T-cell (primary cell): Measurements from ENCODE around the gene TSPEAR. TPM values are rescaled to one million over a fixed set of nuclear protein-coding genes. Genes with fewer than 3 reads are reported as not detected.

ENCODE experiments used
- ATAC-seq, 4 experiments: fragments of 200-7000 bp in 3 of 4; fragments of 150-1000 bp in 1 of 4; cut with Tn5 transposase; replicated peaks in 1 of 4; 1 replicate in 3 of 4; 2 replicates in 1 of 4; pipeline ENCODE4 v1.10.0; 2021; ENCODE audit warnings: moderate library complexity in 3 of 4, mild to moderate bottlenecking in 2 of 4, moderate number of reproducible peaks in 1 of 4
- CTCF ChIA-PET, 2 donors: fragments of 300-600 bp; sonication (Branson Sonifier 250); formaldehyde crosslinking; loops; one replicate each; lab custom pipeline; 2022; ENCODE audit warnings: antibody characterized with exemption in 2 of 2; lab: Charles Lee
- POLR2A ChIA-PET, 2 donors: fragments of 300-600 bp; sonication (Branson Sonifier 250); formaldehyde crosslinking; loops; one replicate each; lab custom pipeline; 2022; ENCODE audit warnings: antibody characterized with exemption in 2 of 2; lab: Charles Lee
- DNase-seq, 35 experiments: peaks; one replicate each; pipeline versions ENCODE4 v3.0.0 to v3.0.0-alpha.2; 2013 to 2023
- H3K27ac ChIP-seq: one replicate; pipeline ENCODE4 v1.5.1; 2013; ENCODE audit warnings: low read length
- H3K27me3 ChIP-seq, 2 experiments: replicated peaks in 1 of 2; 1 replicate in 1 of 2; 2 replicates in 1 of 2; pipeline versions ENCODE4 v1.6.1 to v1.7.0; 2013; ENCODE audit warnings: low read length in 1 of 2, mixed read lengths in 1 of 2; ENCODE audit not compliant: control insufficient read depth in 2 of 2, insufficient read depth in 2 of 2; ENCODE audit errors: extremely low read depth in 1 of 2
- H3K36me3 ChIP-seq, 2 donors: 1 replicate in 1 of 2; 2 replicates in 1 of 2; pipeline versions ENCODE4 v1.6.1 to v1.7.0; 2013; ENCODE audit warnings: low read length in 1 of 2; ENCODE audit not compliant: control insufficient read depth in 2 of 2, insufficient read depth in 1 of 2; ENCODE audit errors: extremely low read depth in 1 of 2
- H3K4me1 ChIP-seq, 2 experiments: 1 replicate in 1 of 2; 2 replicates in 1 of 2; pipeline versions ENCODE4 v1.6.1 to v1.7.0; 2013; ENCODE audit warnings: low read length in 2 of 2, mixed read lengths in 1 of 2; ENCODE audit not compliant: insufficient read depth in 2 of 2, control insufficient read depth in 1 of 2; ENCODE audit errors: extremely low read depth in 1 of 2
- H3K4me3 ChIP-seq, 2 donors: 1 replicate in 1 of 2; 2 replicates in 1 of 2; pipeline versions ENCODE4 v1.5.1 to v1.7.0; 2013; ENCODE audit warnings: mild to moderate bottlenecking in 2 of 2, low read length in 1 of 2, moderate library complexity in 1 of 2; ENCODE audit not compliant: control insufficient read depth in 1 of 2; ENCODE audit errors: extremely low read depth in 1 of 2
- H3K9me3 ChIP-seq: 2 replicates; pipeline ENCODE4 v1.7.0; 2013
- H3K27ac Mint-ChIP-seq, 2 donors: one replicate each; pipeline ENCODE4 v1.8.0; 2020 to 2021; ENCODE audit warnings: mild to moderate bottlenecking in 2 of 2, mixed read lengths in 2 of 2
- H3K27me3 Mint-ChIP-seq, 2 donors: one replicate each; pipeline ENCODE4 v1.8.0; 2021 to 2022; ENCODE audit warnings: mixed read lengths in 2 of 2
- H3K36me3 Mint-ChIP-seq: one replicate; pipeline ENCODE4 v1.8.0; 2021; ENCODE audit warnings: mixed read lengths
- H3K4me1 Mint-ChIP-seq, 3 donors: one replicate each; pipeline ENCODE4 v1.8.0; 2020 to 2022; ENCODE audit warnings: mixed read lengths in 3 of 3, mild to moderate bottlenecking in 1 of 3
- H3K4me3 Mint-ChIP-seq, 3 donors: one replicate each; pipeline ENCODE4 v1.8.0; 2020 to 2022; ENCODE audit warnings: mild to moderate bottlenecking in 3 of 3, mixed read lengths in 3 of 3, moderate library complexity in 3 of 3
- H3K9me3 Mint-ChIP-seq, 3 donors: one replicate each; pipeline ENCODE4 v1.8.0; 2020 to 2022; ENCODE audit warnings: mixed read lengths in 3 of 3
- WGBS: methylation state at CpG from one replicate; pipeline ENCODE4 v1.1.5; 2013; ENCODE audit warnings: missing lambda C conversion rate; ENCODE audit not compliant: insufficient coverage; 5-methylcytosine and 5-hydroxymethylcytosine counted together
- total RNA-seq, 35 experiments: library from RNA in 6 of 35; stranded (reverse) in 6 of 35; fragments of 120-200 nt in 1 of 35; gene quantifications; one replicate each; pipeline versions ENCODE4 v1.2.1 to v1.2.4 and lab custom pipeline; 2013 to 2026

TSPEAR gene
- total RNA-seq, 5 donors from 2014 or later (not counting 1 experiment from before 2014, with no cell fraction given), result not detected

DNA sequence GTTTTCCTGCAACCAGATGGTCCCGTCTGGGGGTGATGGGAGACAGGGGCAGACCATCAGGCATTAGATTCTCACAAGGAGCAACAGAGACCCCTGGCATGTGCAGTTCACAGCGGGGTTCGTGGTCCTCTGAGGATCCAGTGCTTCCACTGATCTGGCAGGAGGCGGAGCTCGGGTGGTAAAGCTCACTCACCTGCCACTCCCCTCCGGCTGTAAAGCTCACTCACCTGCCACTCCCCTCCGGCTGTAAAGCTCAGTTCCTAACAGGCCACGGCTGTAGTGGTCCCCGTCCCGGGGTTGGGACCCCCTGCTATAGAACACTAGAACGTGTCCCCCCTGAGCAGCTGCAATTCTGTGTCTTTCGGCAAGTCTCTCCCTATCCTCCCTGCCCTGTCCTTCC is 9.8 kb downstream of the TSPEAR start:
- Mint-ChIP-seq H3K9me3 (peaks cover 0 to 8% (median 6%) of the 10 kb centered on the region in 3 donors), H3K27me3 (peaks cover 74 to 89% of the 10 kb centered on the region in 2 donors), H3K4me3 (no peak overlapping the region), H3K4me1 (peaks cover 0 to 13% (median 6%) of the 10 kb centered on the region in 3 donors), H3K36me3 (peaks cover 8% of the 10 kb centered on the region), H3K27ac (no peak overlapping the region)
- peaks cover 13 to 94% of the 10 kb centered on the region in 2 experiments for H3K27me3 ChIP-seq
- no peak overlapping the region for H3K4me3 ChIP-seq
- ChIA-PET CTCF (no interaction called here), POLR2A (no interaction called here)
- 48% methylated on average over 9 of the region's 12 CpGs for WGBS
- DNase-seq (no peak), ATAC-seq (no peak)
- peaks cover 0 to 11% of the 10 kb centered on the region in 2 experiments for H3K4me1 ChIP-seq
- no peaks in the 10 kb centered on the region for H3K36me3 ChIP-seq
- no peak overlapping the region for H3K27ac ChIP-seq
- H3K9me3 ChIP-seq, result no peaks in the 10 kb centered on the region

DNA sequence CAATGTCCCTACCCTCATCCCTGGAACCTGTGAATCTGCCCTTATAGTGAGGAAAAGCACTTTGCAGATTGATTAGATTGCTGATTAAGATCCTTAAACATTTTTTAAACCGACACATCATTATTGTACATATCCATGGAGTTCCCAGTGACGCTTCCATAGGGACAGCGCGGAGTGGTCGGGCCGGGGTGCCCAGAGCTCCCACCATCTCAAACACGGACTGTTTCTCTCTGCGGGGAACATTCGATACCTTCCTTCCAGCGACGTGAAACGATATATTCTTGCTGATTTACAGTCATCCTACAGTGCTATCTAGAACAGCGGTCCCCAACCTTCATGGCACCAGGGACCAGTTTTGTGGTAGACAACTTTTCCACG is 10.4 kb downstream of the TSPEAR start:
- Histone ChIP-seq H3K27me3 (peaks cover 10 to 89% of the 10 kb centered on the region in 2 experiments), H3K4me1 (peaks cover 0 to 5% of the 10 kb centered on the region in 2 experiments), H3K27ac (no peak overlapping the region), H3K36me3 (no peaks in the 10 kb centered on the region), H3K4me3 (no peak overlapping the region), H3K9me3 (no peaks in the 10 kb centered on the region)
- Mint-ChIP-seq H3K4me1 (peaks cover 0 to 12% (median 6%) of the 10 kb centered on the region in 3 donors), H3K27ac (no peak overlapping the region), H3K9me3 (peaks cover 0 to 8% (median 5%) of the 10 kb centered on the region in 3 donors), H3K36me3 (peaks cover 8% of the 10 kb centered on the region), H3K4me3 (no peak overlapping the region), H3K27me3 (peaks cover 77 to 89% of the 10 kb centered on the region in 2 donors)
- DNase-seq, result peak in 1 of 35 experiments; percentile 3
- POLR2A ChIA-PET, result no interaction called here
- WGBS, result 90% methylated on average over 9 of the region's 14 CpGs
- ATAC-seq, result no peak
- CTCF ChIA-PET, result no interaction called here

DNA sequence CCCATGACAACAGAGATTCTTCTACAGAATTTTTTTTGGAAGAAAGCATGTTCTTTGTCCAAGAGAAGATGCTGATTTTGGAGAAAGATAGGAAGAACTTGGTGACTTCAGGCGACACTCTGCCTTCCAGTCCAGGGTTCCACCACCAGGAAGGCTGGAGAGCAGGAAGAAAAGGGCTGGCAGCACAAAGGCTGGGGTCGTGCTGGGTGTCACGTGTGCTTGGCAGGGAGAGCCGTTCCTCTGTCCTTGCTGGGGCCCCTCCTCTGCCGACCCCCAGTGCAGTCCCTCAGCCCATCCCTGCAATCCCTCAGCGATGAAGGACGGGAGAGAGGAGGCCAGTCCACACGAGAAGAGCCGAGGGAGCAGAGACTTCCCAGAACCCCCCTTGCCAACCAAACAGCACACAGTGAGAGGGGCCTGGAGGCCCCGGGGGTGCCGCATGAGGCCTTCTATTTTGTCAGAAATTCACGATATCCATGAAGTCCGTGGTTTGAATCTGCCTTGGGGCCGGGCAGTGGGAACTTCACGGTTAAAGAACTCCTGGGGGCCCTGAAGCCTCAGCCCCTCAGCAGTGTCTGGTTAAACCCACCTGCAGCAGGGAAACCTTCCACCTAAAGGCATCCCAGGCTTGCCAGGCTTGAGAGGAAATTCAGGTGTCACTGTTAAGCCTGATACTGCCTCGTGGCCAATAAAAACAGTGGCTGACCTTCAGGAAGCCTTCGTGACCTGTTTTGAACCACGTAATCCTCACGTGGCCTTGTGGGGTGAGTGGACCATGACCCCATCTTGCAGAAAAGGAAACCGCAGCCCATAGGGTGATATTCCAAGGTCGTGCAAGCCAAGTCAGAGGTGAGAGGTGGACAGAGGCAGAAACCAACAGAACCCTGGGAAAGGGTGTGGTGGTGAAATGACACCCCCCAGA is 11.0 kb downstream of the TSPEAR start:
- Histone ChIP-seq H3K27me3 (peaks cover 9 to 88% of the 10 kb centered on the region in 2 experiments), H3K4me3 (no peak overlapping the region), H3K36me3 (no peaks in the 10 kb centered on the region), H3K4me1 (peaks cover 0 to 5% of the 10 kb centered on the region in 2 experiments), H3K9me3 (no peaks in the 10 kb centered on the region), H3K27ac (no peak overlapping the region)
- POLR2A ChIA-PET, result no interaction called here
- H3K4me1 Mint-ChIP-seq, result peaks cover 5 to 12% (median 5%) of the 10 kb centered on the region in 3 donors
- H3K27ac Mint-ChIP-seq, result no peak overlapping the region
- no peak for ATAC-seq
- H3K27me3 Mint-ChIP-seq, result peaks cover 73 to 86% of the 10 kb centered on the region in 2 donors
- H3K9me3 Mint-ChIP-seq, result peaks cover 0 to 4% (median 2%) of the 10 kb centered on the region in 3 donors
- CTCF ChIA-PET, result no interaction called here
- WGBS, result 60% methylated on average over 14 of the region's 21 CpGs
- H3K36me3 Mint-ChIP-seq, result peaks cover 3% of the 10 kb centered on the region
- DNase-seq, result peak in 1 of 35 experiments; percentile 15
- no peak overlapping the region for H3K4me3 Mint-ChIP-seq

DNA sequence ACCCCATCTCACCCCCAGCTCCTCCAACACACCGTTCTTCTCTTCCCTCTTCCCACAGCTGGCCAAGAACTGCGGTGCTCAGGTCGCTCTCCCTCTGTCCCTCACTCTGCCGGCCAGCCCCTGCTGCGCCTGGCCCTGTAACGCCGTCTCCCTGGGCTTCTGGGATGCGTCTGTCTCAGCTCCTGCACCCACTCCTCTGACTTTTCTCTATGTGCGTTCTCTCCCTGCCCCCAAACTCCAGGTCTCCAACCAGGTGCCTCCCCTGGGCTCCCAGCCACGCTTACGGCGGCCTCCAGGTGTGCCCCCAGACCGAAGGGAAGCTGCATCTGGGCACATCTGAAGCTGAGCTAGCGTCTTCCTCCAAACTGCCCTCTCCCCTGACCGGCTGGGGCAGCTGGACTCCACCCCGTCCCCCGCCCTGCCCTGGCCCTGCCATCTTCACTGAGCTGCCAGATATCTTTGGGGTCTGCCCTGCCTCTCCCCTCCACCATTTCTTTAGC is 11.8 kb downstream of the TSPEAR start:
- Histone ChIP-seq H3K9me3 (no peaks in the 10 kb centered on the region), H3K36me3 (no peaks in the 10 kb centered on the region), H3K27ac (no peak overlapping the region), H3K27me3 (peaks cover 9 to 84% of the 10 kb centered on the region in 2 experiments), H3K4me3 (no peak overlapping the region), H3K4me1 (peaks cover 0 to 7% of the 10 kb centered on the region in 2 experiments)
- Mint-ChIP-seq H3K4me3 (no peak overlapping the region), H3K27ac (peak overlapping the region in 1 of 2 donors; percentile 43), H3K9me3 (no peaks in the 10 kb centered on the region), H3K36me3 (no peaks in the 10 kb centered on the region), H3K4me1 (peaks cover 5 to 17% (median 9%) of the 10 kb centered on the region in 3 donors), H3K27me3 (peaks cover 66 to 78% of the 10 kb centered on the region in 2 donors)
- CTCF ChIA-PET, result no interaction called here
- no peak for ATAC-seq
- 52% methylated on average over 17 of the region's 17 CpGs for WGBS
- POLR2A ChIA-PET, result no interaction called here
- DNase-seq, result peak in 1 of 35 experiments; percentile 21

DNA sequence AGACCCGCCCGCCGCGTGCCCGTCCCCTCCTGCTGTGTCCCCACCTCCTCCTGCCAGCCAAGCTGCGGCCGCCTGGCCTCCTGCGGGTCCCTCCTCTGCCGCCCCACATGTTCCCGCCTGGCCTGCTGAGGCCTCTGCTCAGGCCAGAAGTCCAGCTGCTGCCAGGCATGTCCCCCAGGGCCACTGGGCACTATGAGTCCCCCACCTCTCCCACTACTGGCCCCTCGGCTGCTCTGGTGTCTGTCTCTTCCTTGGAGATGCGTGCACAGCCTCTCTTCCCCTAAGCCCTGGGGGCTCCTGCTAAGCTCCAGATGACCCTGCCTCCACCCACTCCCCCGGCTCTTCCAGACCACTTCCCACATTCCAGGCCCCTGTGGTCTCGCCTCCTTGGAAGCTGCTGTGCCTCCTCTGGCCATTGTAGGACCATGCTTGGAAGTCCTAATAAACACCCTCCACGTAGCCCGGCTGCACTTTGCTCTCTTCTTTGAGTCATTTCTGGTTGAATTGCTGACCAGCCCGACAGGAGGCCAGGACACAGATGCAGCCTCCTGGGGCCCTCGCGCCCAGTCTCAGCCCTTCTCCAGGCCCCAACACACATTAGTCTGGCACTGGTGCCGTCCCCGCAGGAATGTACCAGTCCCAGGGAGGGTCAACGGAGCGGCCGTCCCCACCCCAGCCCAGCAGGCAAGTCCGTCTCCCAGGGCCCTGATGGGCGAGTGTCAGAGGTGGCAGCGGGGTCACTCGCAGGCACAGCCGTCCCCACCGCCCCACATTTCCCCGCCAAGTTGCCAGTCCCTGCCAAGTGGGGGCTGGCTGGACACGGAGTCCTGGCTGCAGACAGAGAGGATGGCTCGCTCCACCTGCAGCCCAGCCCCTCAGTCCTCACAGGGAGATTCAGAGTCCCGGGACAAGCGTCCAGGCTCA is 13.3 kb downstream of the TSPEAR start:
- H3K4me3 Mint-ChIP-seq, result no peak overlapping the region
- DNase-seq (no peak), ATAC-seq (no peak)
- ChIA-PET CTCF (no interaction called here), POLR2A (no interaction called here)
- H3K9me3 ChIP-seq, result peaks cover 2% of the 10 kb centered on the region
- peaks cover 4 to 70% of the 10 kb centered on the region in 2 experiments for H3K27me3 ChIP-seq
- peaks cover 5 to 20% (median 13%) of the 10 kb centered on the region in 3 donors for H3K4me1 Mint-ChIP-seq
- peak overlapping the region in 1 of 2 donors; percentile 78 for H3K27ac Mint-ChIP-seq
- peaks cover 0 to 7% of the 10 kb centered on the region in 2 experiments for H3K4me1 ChIP-seq
- no peak overlapping the region for H3K4me3 ChIP-seq
- peaks cover 58 to 68% of the 10 kb centered on the region in 2 donors for H3K27me3 Mint-ChIP-seq
- peaks cover 3 to 9% (median 7%) of the 10 kb centered on the region in 3 donors for H3K9me3 Mint-ChIP-seq
- H3K36me3 ChIP-seq, result no peaks in the 10 kb centered on the region
- 45% methylated on average over 27 of the region's 35 CpGs for WGBS
- H3K36me3 Mint-ChIP-seq, result no peaks in the 10 kb centered on the region
- no peak overlapping the region for H3K27ac ChIP-seq
